T-cell (primary cell): Measurements from ENCODE around the gene ANKRD33B. TPM values are rescaled to one million over a fixed set of nuclear protein-coding genes. Genes with fewer than 3 reads are reported as not detected.

Experiments used
- ATAC-seq, 4 experiments: fragments of 200-7000 bp in 3 of 4; fragments of 150-1000 bp in 1 of 4; cut with Tn5 transposase; replicated peaks in 1 of 4; 1 replicate in 3 of 4; 2 replicates in 1 of 4; pipeline ENCODE4 v1.10.0; 2021; ENCODE audit warnings: moderate library complexity in 3 of 4, mild to moderate bottlenecking in 2 of 4, moderate number of reproducible peaks in 1 of 4
- CTCF ChIA-PET, 2 donors: fragments of 300-600 bp; sonication (Branson Sonifier 250); formaldehyde crosslinking; loops; one replicate each; lab custom pipeline; 2022; ENCODE audit warnings: antibody characterized with exemption in 2 of 2; lab: Charles Lee
- POLR2A ChIA-PET, 2 donors: fragments of 300-600 bp; sonication (Branson Sonifier 250); formaldehyde crosslinking; loops; one replicate each; lab custom pipeline; 2022; ENCODE audit warnings: antibody characterized with exemption in 2 of 2; lab: Charles Lee
- DNase-seq, 35 experiments: peaks; one replicate each; pipeline versions ENCODE4 v3.0.0 to v3.0.0-alpha.2; 2013 to 2023
- H3K27ac ChIP-seq: one replicate; pipeline ENCODE4 v1.5.1; 2013; ENCODE audit warnings: low read length
- H3K27me3 ChIP-seq, 2 experiments: replicated peaks in 1 of 2; 1 replicate in 1 of 2; 2 replicates in 1 of 2; pipeline versions ENCODE4 v1.6.1 to v1.7.0; 2013; ENCODE audit warnings: low read length in 1 of 2, mixed read lengths in 1 of 2; ENCODE audit not compliant: control insufficient read depth in 2 of 2, insufficient read depth in 2 of 2; ENCODE audit errors: extremely low read depth in 1 of 2
- H3K36me3 ChIP-seq, 2 donors: 1 replicate in 1 of 2; 2 replicates in 1 of 2; pipeline versions ENCODE4 v1.6.1 to v1.7.0; 2013; ENCODE audit warnings: low read length in 1 of 2; ENCODE audit not compliant: control insufficient read depth in 2 of 2, insufficient read depth in 1 of 2; ENCODE audit errors: extremely low read depth in 1 of 2
- H3K4me1 ChIP-seq, 2 experiments: 1 replicate in 1 of 2; 2 replicates in 1 of 2; pipeline versions ENCODE4 v1.6.1 to v1.7.0; 2013; ENCODE audit warnings: low read length in 2 of 2, mixed read lengths in 1 of 2; ENCODE audit not compliant: insufficient read depth in 2 of 2, control insufficient read depth in 1 of 2; ENCODE audit errors: extremely low read depth in 1 of 2
- H3K4me3 ChIP-seq, 2 donors: 1 replicate in 1 of 2; 2 replicates in 1 of 2; pipeline versions ENCODE4 v1.5.1 to v1.7.0; 2013; ENCODE audit warnings: mild to moderate bottlenecking in 2 of 2, low read length in 1 of 2, moderate library complexity in 1 of 2; ENCODE audit not compliant: control insufficient read depth in 1 of 2; ENCODE audit errors: extremely low read depth in 1 of 2
- H3K9me3 ChIP-seq: 2 replicates; pipeline ENCODE4 v1.7.0; 2013
- H3K27ac Mint-ChIP-seq, 2 donors: one replicate each; pipeline ENCODE4 v1.8.0; 2020 to 2021; ENCODE audit warnings: mild to moderate bottlenecking in 2 of 2, mixed read lengths in 2 of 2
- H3K27me3 Mint-ChIP-seq, 2 donors: one replicate each; pipeline ENCODE4 v1.8.0; 2021 to 2022; ENCODE audit warnings: mixed read lengths in 2 of 2
- H3K36me3 Mint-ChIP-seq: one replicate; pipeline ENCODE4 v1.8.0; 2021; ENCODE audit warnings: mixed read lengths
- H3K4me1 Mint-ChIP-seq, 3 donors: one replicate each; pipeline ENCODE4 v1.8.0; 2020 to 2022; ENCODE audit warnings: mixed read lengths in 3 of 3, mild to moderate bottlenecking in 1 of 3
- H3K4me3 Mint-ChIP-seq, 3 donors: one replicate each; pipeline ENCODE4 v1.8.0; 2020 to 2022; ENCODE audit warnings: mild to moderate bottlenecking in 3 of 3, mixed read lengths in 3 of 3, moderate library complexity in 3 of 3
- H3K9me3 Mint-ChIP-seq, 3 donors: one replicate each; pipeline ENCODE4 v1.8.0; 2020 to 2022; ENCODE audit warnings: mixed read lengths in 3 of 3
- WGBS: methylation state at CpG from one replicate; pipeline ENCODE4 v1.1.5; 2013; ENCODE audit warnings: missing lambda C conversion rate; ENCODE audit not compliant: insufficient coverage; 5-methylcytosine and 5-hydroxymethylcytosine counted together
- total RNA-seq, 35 experiments: library from RNA in 6 of 35; stranded (reverse) in 6 of 35; fragments of 120-200 nt in 1 of 35; gene quantifications; one replicate each; pipeline versions ENCODE4 v1.2.1 to v1.2.4 and lab custom pipeline; 2013 to 2026

The ANKRD33B gene
- total RNA-seq, 5 donors from 2014 or later (not counting 1 experiment from before 2014, with no cell fraction given): 1.0 to 4.1 (median 2.4) TPM

GRCh38 chr5:10552183-10553143 is 11.4 kb upstream of the ANKRD33B start:
- WGBS: 72% methylated on average over 11 of the region's 14 CpGs
- ATAC-seq (peak in 1 of 4 experiments; percentile 49), DNase-seq (no peak)
- no peaks in the 10 kb centered on the region for H3K36me3 Mint-ChIP-seq
- no peaks in the 10 kb centered on the region for H3K36me3 ChIP-seq
- no peaks in the 10 kb centered on the region for H3K9me3 ChIP-seq
- H3K4me3 ChIP-seq: no peak overlapping the region
- CTCF ChIA-PET: interaction anchor here in 1 of 2 donors (0.5 kb wide), 1 partner anchor 109 kb away, joined by 7 read pairs; no protein-coding TSS in a partner anchor
- peaks cover 0 to 12% of the 10 kb centered on the region in 2 experiments for H3K4me1 ChIP-seq
- peaks cover 6 to 16% (median 10%) of the 10 kb centered on the region in 3 donors for H3K4me1 Mint-ChIP-seq
- peaks cover 0 to 18% of the 10 kb centered on the region in 2 experiments for H3K27me3 ChIP-seq
- H3K27ac ChIP-seq: no peak overlapping the region
- no peak overlapping the region for H3K27ac Mint-ChIP-seq
- POLR2A ChIA-PET: no interaction called here
- peaks cover 9 to 19% of the 10 kb centered on the region in 2 donors for H3K27me3 Mint-ChIP-seq
- H3K4me3 Mint-ChIP-seq: no peak overlapping the region
- H3K9me3 Mint-ChIP-seq: no peaks in the 10 kb centered on the region

- POLR2A ChIA-PET: no interaction called here
- Mint-ChIP-seq H3K9me3 (no peaks in the 10 kb centered on the region), H3K27me3 (peaks cover 9 to 19% of the 10 kb centered on the region in 2 donors), H3K4me3 (no peak overlapping the region), H3K4me1 (peaks cover 6 to 16% (median 10%) of the 10 kb centered on the region in 3 donors), H3K27ac (no peak overlapping the region), H3K36me3 (no peaks in the 10 kb centered on the region)
- no peak overlapping the region for H3K27ac ChIP-seq
- no peaks in the 10 kb centered on the region for H3K36me3 ChIP-seq
- 84% methylated on average over 2 of the region's 7 CpGs for WGBS
- DNase-seq (no peak), ATAC-seq (no peak)
- H3K4me1 ChIP-seq: peaks cover 0 to 12% of the 10 kb centered on the region in 2 experiments
- H3K4me3 ChIP-seq: no peak overlapping the region
- peaks cover 0 to 18% of the 10 kb centered on the region in 2 experiments for H3K27me3 ChIP-seq
- no peaks in the 10 kb centered on the region for H3K9me3 ChIP-seq
- CTCF ChIA-PET: interaction anchor here in 1 of 2 donors (0.6 kb wide), 1 partner anchor 55 kb away, joined by 7 read pairs; no protein-coding TSS in a partner anchor
Observed at GRCh38 chr5:10553476-10553875, 10.4 kb upstream of the ANKRD33B start.

GRCh38 chr5:10555277-10555684 is 8.6 kb upstream of the ANKRD33B start:
- ChIA-PET POLR2A (no interaction called here), CTCF (no interaction called here)
- H3K4me1 ChIP-seq: peaks cover 0 to 12% of the 10 kb centered on the region in 2 experiments
- 41% methylated on average over 3 of the region's 8 CpGs for WGBS
- DNase-seq: no peak
- H3K27me3 ChIP-seq: peaks cover 0 to 18% of the 10 kb centered on the region in 2 experiments
- no peak overlapping the region for H3K27ac ChIP-seq
- Mint-ChIP-seq H3K27me3 (peaks cover 10 to 19% of the 10 kb centered on the region in 2 donors), H3K27ac (no peak overlapping the region), H3K4me3 (no peak overlapping the region), H3K36me3 (no peaks in the 10 kb centered on the region), H3K9me3 (no peaks in the 10 kb centered on the region), H3K4me1 (peaks cover 6 to 16% (median 10%) of the 10 kb centered on the region in 3 donors)
- no peak overlapping the region for H3K4me3 ChIP-seq
- H3K36me3 ChIP-seq: no peaks in the 10 kb centered on the region
- ATAC-seq: no peak
- no peaks in the 10 kb centered on the region for H3K9me3 ChIP-seq

- no peak for ATAC-seq
- Mint-ChIP-seq H3K27ac (no peak overlapping the region), H3K4me1 (peaks cover 6 to 16% (median 10%) of the 10 kb centered on the region in 3 donors), H3K27me3 (peaks cover 10 to 19% of the 10 kb centered on the region in 2 donors), H3K4me3 (no peak overlapping the region), H3K36me3 (no peaks in the 10 kb centered on the region), H3K9me3 (no peaks in the 10 kb centered on the region)
- no peaks in the 10 kb centered on the region for H3K36me3 ChIP-seq
- no peak for DNase-seq
- H3K27me3 ChIP-seq: peaks cover 0 to 18% of the 10 kb centered on the region in 2 experiments
- peaks cover 0 to 12% of the 10 kb centered on the region in 2 experiments for H3K4me1 ChIP-seq
- POLR2A ChIA-PET: no interaction called here
- 100% methylated on average over 1 of the region's 3 CpGs for WGBS
- H3K27ac ChIP-seq: no peak overlapping the region
- CTCF ChIA-PET: no interaction called here
- no peaks in the 10 kb centered on the region for H3K9me3 ChIP-seq
- H3K4me3 ChIP-seq: no peak overlapping the region
Observed at GRCh38 chr5:10556289-10556807, 7.5 kb upstream of the ANKRD33B start.

- H3K27me3 Mint-ChIP-seq: peaks cover 10 to 19% of the 10 kb centered on the region in 2 donors
- H3K9me3 Mint-ChIP-seq: no peaks in the 10 kb centered on the region
- CTCF ChIA-PET: no interaction called here
- peaks cover 0 to 12% of the 10 kb centered on the region in 2 experiments for H3K4me1 ChIP-seq
- POLR2A ChIA-PET: interaction anchor here in 1 of 2 donors (0.6 kb wide), 1 partner anchor 314 kb away, joined by 5 read pairs; no protein-coding TSS in a partner anchor
- no peak overlapping the region for H3K4me3 Mint-ChIP-seq
- H3K36me3 ChIP-seq: no peaks in the 10 kb centered on the region
- H3K36me3 Mint-ChIP-seq: no peaks in the 10 kb centered on the region
- no peak overlapping the region for H3K27ac ChIP-seq
- no peak for ATAC-seq
- peaks cover 6 to 18% (median 10%) of the 10 kb centered on the region in 3 donors for H3K4me1 Mint-ChIP-seq
- WGBS: 81% methylated on average over 9 of the region's 11 CpGs
- peaks cover 0 to 18% of the 10 kb centered on the region in 2 experiments for H3K27me3 ChIP-seq
- H3K4me3 ChIP-seq: no peak overlapping the region
- H3K9me3 ChIP-seq: no peaks in the 10 kb centered on the region
- H3K27ac Mint-ChIP-seq: no peak overlapping the region
- no peak for DNase-seq
Observed at GRCh38 chr5:10556893-10557746, 6.8 kb upstream of the ANKRD33B start.
